MM.1S (cell line): ENCODE results near the gene LMOD3.

Experiments
- CTCF ChIP-seq: fragments of 300-600 bp; sonication (generic); IDR thresholded peaks from 2 replicates; pipeline ENCODE4 v1.5.1; 2016; ENCODE audit warnings: antibody characterized with exemption, low read length, mixed read lengths
- EZH2 ChIP-seq: fragments of 300-600 bp; sonication (generic); optimal IDR thresholded peaks from 2 replicates; pipeline ENCODE3; 2017; ENCODE audit warnings: low read depth, mild to moderate bottlenecking, antibody characterized with exemption, low read length, mixed read lengths

- TF ChIP-seq CTCF (no peak), EZH2 (no peak)
Measured at GRCh38 chr3:69149586-69149985, 27.2 kb upstream of the LMOD3 start.
